ENCODE measurements around the gene RGS10.

DNA sequence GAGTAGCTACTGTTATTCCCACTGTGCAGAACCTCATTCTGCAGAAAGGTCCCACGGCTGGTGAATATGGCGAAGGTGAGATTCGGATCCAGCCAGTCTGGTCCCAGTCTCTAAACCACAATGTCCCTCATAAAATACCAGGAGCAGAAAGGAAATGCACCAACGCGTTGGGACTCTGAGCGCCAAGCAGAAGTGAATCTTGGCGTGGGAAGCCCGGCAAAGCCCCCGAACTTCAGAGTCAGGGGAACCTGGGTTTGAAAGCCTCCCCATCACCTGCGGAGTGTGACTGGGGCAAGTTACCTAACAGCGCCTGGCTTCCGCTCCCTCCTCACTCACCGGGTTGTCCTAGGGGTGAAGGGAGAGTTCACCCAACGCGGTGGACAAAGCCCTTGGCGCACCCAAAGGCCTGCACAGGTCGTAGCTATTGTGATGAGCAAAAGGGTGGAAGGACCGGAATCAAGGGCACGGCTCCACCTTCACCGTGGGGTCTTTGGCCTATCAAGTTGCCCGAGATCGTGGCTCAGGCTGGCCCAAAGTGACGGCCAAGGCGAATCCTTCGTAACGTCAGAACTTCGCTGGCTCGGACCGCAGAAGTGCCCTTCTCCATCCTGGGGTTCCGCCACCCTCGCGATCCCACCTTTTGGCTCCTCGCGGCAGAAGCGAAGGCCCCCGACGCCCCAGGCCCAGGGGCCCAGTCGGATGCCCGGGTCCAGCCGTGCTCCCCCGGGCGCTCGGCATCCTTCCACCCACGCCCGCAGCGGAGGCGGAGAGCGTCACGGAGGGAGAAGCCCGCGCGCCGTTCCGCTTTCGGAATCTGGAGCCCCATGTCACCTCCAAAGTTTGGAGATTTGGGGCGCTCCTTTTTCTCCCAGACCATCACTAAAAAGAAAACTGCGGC is 811 bp downstream of the RGS10 start:
- TF ChIP-seq, protein P1, sequence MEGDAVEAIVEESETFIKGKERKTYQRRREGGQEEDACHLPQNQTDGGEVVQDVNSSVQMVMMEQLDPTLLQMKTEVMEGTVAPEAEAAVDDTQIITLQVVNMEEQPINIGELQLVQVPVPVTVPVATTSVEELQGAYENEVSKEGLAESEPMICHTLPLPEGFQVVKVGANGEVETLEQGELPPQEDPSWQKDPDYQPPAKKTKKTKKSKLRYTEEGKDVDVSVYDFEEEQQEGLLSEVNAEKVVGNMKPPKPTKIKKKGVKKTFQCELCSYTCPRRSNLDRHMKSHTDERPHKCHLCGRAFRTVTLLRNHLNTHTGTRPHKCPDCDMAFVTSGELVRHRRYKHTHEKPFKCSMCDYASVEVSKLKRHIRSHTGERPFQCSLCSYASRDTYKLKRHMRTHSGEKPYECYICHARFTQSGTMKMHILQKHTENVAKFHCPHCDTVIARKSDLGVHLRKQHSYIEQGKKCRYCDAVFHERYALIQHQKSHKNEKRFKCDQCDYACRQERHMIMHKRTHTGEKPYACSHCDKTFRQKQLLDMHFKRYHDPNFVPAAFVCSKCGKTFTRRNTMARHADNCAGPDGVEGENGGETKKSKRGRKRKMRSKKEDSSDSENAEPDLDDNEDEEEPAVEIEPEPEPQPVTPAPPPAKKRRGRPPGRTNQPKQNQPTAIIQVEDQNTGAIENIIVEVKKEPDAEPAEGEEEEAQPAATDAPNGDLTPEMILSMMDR (IDR thresholded peaks at IDR 0.05): no peak
- no peak for TF ChIP-seq POLR2A (IDR thresholded peaks at IDR 0.05)
